HG03378 (cell line): ENCODE measurements around the gene CDK19.
"Not testable (repeated sequence)": the region's sequence is repeated elsewhere in the genome, so short reads cannot be mapped to it uniquely, and the experiment has no call there.

Source experiments
- ATAC-seq: cut with Tn5 transposase; IDR thresholded peaks from one replicate; pipeline ENCODE4 v1.9.1; 2021; ENCODE audit warnings: mild to moderate bottlenecking, moderate library complexity; ENCODE audit not compliant: unreplicated experiment

CDK19 gene

GRCh38 chr6:110760589-110760988, 54.7 kb downstream of the CDK19 start:
- no peak for ATAC-seq

- not testable (repeated sequence) for ATAC-seq
Observed at GRCh38 chr6:110760098-110760497, 55.2 kb downstream of the CDK19 start.

GRCh38 chr6:110757926-110758325, 57.3 kb downstream of the CDK19 start:
- no peak for ATAC-seq

GRCh38 chr6:110756817-110757216, 58.5 kb downstream of the CDK19 start:
- ATAC-seq = peak; percentile 71

GRCh38 chr6:110755411-110755834, 59.8 kb downstream of the CDK19 start:
- ATAC-seq = no peak

GRCh38 chr6:110753936-110754668, 61.2 kb downstream of the CDK19 start:
- ATAC-seq = not testable (repeated sequence)

GRCh38 chr6:110748453-110748852, 66.8 kb downstream of the CDK19 start:
- no peak for ATAC-seq

GRCh38 chr6:110746680-110747079, 68.6 kb downstream of the CDK19 start:
- ATAC-seq = no peak

- ATAC-seq = no peak
Observed at GRCh38 chr6:110744991-110745390, 70.3 kb downstream of the CDK19 start.

- ATAC-seq = not testable (repeated sequence)
Observed at GRCh38 chr6:110742552-110742951, 72.7 kb downstream of the CDK19 start.

GRCh38 chr6:110741517-110741916, 73.8 kb downstream of the CDK19 start:
- ATAC-seq = no peak

- ATAC-seq = peak; percentile 84
Observed at GRCh38 chr6:110738899-110739365, 76.3 kb downstream of the CDK19 start.

GRCh38 chr6:110735666-110736065, 79.6 kb downstream of the CDK19 start:
- ATAC-seq = no peak

GRCh38 chr6:110731898-110732297, 83.4 kb downstream of the CDK19 start:
- no peak for ATAC-seq

- no peak for ATAC-seq
Observed at GRCh38 chr6:110731196-110731595, 84.1 kb downstream of the CDK19 start.

- ATAC-seq = peak; percentile 83
Observed at GRCh38 chr6:110728501-110728900, 86.8 kb downstream of the CDK19 start.

GRCh38 chr6:110723017-110723416, 92.3 kb downstream of the CDK19 start:
- ATAC-seq = no peak

GRCh38 chr6:110720066-110720465, 95.2 kb downstream of the CDK19 start:
- no peak for ATAC-seq

GRCh38 chr6:110719601-110720000, 95.7 kb downstream of the CDK19 start:
- not testable (repeated sequence) for ATAC-seq

GRCh38 chr6:110714143-110714542, 101.1 kb downstream of the CDK19 start:
- no peak for ATAC-seq

- no peak for ATAC-seq
Observed at GRCh38 chr6:110712238-110712637, 103.0 kb downstream of the CDK19 start.

GRCh38 chr6:110710115-110710514, 105.2 kb downstream of the CDK19 start:
- no peak for ATAC-seq
